HG03103 (cell line): ENCODE data around the gene SCAMP5.
A peak's percentile ranks its signal among the peaks of the same experiment; 100 is the strongest.

ENCODE experiments used
- ATAC-seq: cut with Tn5 transposase; IDR thresholded peaks from one replicate; pipeline ENCODE4 v1.9.1; 2021; ENCODE audit warnings: low read depth; ENCODE audit not compliant: unreplicated experiment

Gene SCAMP5

GRCh38 chr15:75065851-75066509 lies 70.6 kb downstream of the SCAMP5 start:
- ATAC-seq, result no peak

GRCh38 chr15:75067123-75067830 lies 71.9 kb downstream of the SCAMP5 start:
- no peak for ATAC-seq

- ATAC-seq, result no peak
These were observed 73.4 kb downstream of the SCAMP5 start for GRCh38 chr15:75068748-75069147.

- peak; percentile 69 for ATAC-seq
These were observed 74.0 kb downstream of the SCAMP5 start for GRCh38 chr15:75069301-75069925.

GRCh38 chr15:75070674-75071073 lies 75.3 kb downstream of the SCAMP5 start:
- ATAC-seq, result no peak
